HepG2 (cell line): ENCODE data around the gene HLA-DOA. TPM values are rescaled to one million over a fixed set of nuclear protein-coding genes. Genes with fewer than 3 reads are reported as not detected.

ENCODE experiments used
- CAMTA2 ChIP-seq: sonication (generic); formaldehyde crosslinking; IDR thresholded peaks from 2 replicates; pipeline ENCODE4 v1.4.0; 2020; ENCODE audit warnings: mild to moderate bottlenecking, missing genetic modification reagents, borderline replicate concordance
- FOXJ3 ChIP-seq: sonication (generic); formaldehyde crosslinking; IDR thresholded peaks from 2 replicates; pipeline ENCODE4 v1.4.0; 2020; ENCODE audit warnings: missing genetic modification reagents, mild to moderate bottlenecking, borderline replicate concordance
- GATAD1 ChIP-seq: IDR thresholded peaks from 2 replicates; pipeline ENCODE4 v1.6.1; 2016; ENCODE audit warnings: missing genetic modification reagents, missing compliant biosample characterization
- HBP1 ChIP-seq: IDR thresholded peaks from 2 replicates; pipeline ENCODE4 v1.6.1; 2016; ENCODE audit warnings: low read depth, control low read depth
- HDAC2 ChIP-seq: sonication (generic); formaldehyde crosslinking; IDR thresholded peaks from 2 replicates; pipeline ENCODE4 v1.4.0; 2020; ENCODE audit warnings: missing genetic modification reagents
- HOXA9 ChIP-seq: sonication (generic); formaldehyde crosslinking; IDR thresholded peaks from 2 replicates; pipeline ENCODE4 v1.8.1; 2022; ENCODE audit warnings: missing genetic modification reagents, mild to moderate bottlenecking, moderate library complexity, borderline replicate concordance
- JUN ChIP-seq: sonication (generic); formaldehyde crosslinking; IDR thresholded peaks from 2 replicates; pipeline ENCODE4 v1.4.0; 2020; ENCODE audit warnings: mild to moderate bottlenecking, missing genetic modification reagents
- NAIF1 ChIP-seq: sonication (generic); formaldehyde crosslinking; IDR thresholded peaks from 2 replicates; pipeline ENCODE4 v1.5.0; 2020; ENCODE audit warnings: mild to moderate bottlenecking, missing genetic modification reagents, borderline replicate concordance
- NCOA2 ChIP-seq: sonication (generic); formaldehyde crosslinking; IDR thresholded peaks from 2 replicates; pipeline ENCODE4 v1.8.0; 2022; ENCODE audit warnings: inconsistent platforms
- NFE2 ChIP-seq: sonication (generic); formaldehyde crosslinking; IDR thresholded peaks from 2 replicates; pipeline ENCODE4 v1.4.0; 2020; ENCODE audit warnings: missing genetic modification reagents
- NFE2L2 ChIP-seq: fragments of 150-350 bp; IDR thresholded peaks from 2 replicates; pipeline ENCODE4 v1.6.1; 2014; ENCODE audit warnings: low read length
- NFYB ChIP-seq: sonication (generic); formaldehyde crosslinking; IDR thresholded peaks from 2 replicates; pipeline ENCODE4 v1.4.0; 2020; ENCODE audit warnings: missing genetic modification reagents
- SNAPC5 ChIP-seq: sonication (generic); formaldehyde crosslinking; IDR thresholded peaks from 2 replicates; pipeline ENCODE4 v1.8.1; 2023; ENCODE audit warnings: mild to moderate bottlenecking, missing genetic modification reagents, borderline replicate concordance
- ZBTB7B ChIP-seq: sonication (generic); formaldehyde crosslinking; IDR thresholded peaks from 2 replicates; pipeline ENCODE4 v1.4.0; 2020; ENCODE audit warnings: missing genetic modification reagents
- ZNF20 ChIP-seq: sonication (generic); formaldehyde crosslinking; IDR thresholded peaks from 2 replicates; pipeline ENCODE4 v1.4.0; 2020; ENCODE audit warnings: mild to moderate bottlenecking, moderate library complexity, missing genetic modification reagents
- ZNF567 ChIP-seq: sonication (generic); formaldehyde crosslinking; IDR thresholded peaks from 2 replicates; pipeline ENCODE4 v1.8.1; 2023; ENCODE audit warnings: mild to moderate bottlenecking, missing genetic modification reagents, borderline replicate concordance
- ZNF598 ChIP-seq: sonication (generic); formaldehyde crosslinking; IDR thresholded peaks from 2 replicates; pipeline ENCODE4 v1.5.1; 2020; ENCODE audit warnings: mild to moderate bottlenecking, missing genetic modification reagents, borderline replicate concordance
- ZNF713 ChIP-seq: sonication (generic); formaldehyde crosslinking; IDR thresholded peaks from 2 replicates; pipeline ENCODE4 v1.4.0; 2020; ENCODE audit warnings: mild to moderate bottlenecking, missing genetic modification reagents
- ZNF770 ChIP-seq: sonication (generic); formaldehyde crosslinking; IDR thresholded peaks from 2 replicates; pipeline ENCODE4 v1.5.0; 2020; ENCODE audit warnings: mild to moderate bottlenecking, missing genetic modification reagents
- polyA plus RNA-seq, 8 experiments: library from polyadenylated mRNA; depleted of rRNA in 3 of 8; stranded (reverse) in 7 of 8; unstranded in 1 of 8; fragments of >200 nt; fragmentation: Illumina TruSeq in 4 of 8; extraction: Trizol in 4 of 8; gene quantifications; 2 replicates each; pipeline versions ENCODE4 v1.2.1 to v1.2.3, GENCODE V29; 2011 to 2016; ENCODE audit warnings: low read depth in 4 of 8, missing spikeins in 1 of 8, mixed read lengths in 1 of 8; ENCODE audit not compliant: insufficient read depth in 1 of 8
- total RNA-seq, 5 experiments: library from RNA; depleted of rRNA; stranded (reverse); fragments of >200 nt; fragmentation: Illumina TruSeq; extraction: Trizol; gene quantifications; 2 replicates each; pipeline ENCODE4 v1.2.3, GENCODE V29; 2016; ENCODE audit warnings: low read depth in 1 of 5
- TF ChIP-seq, protein P1 (sequence below): conservative IDR thresholded peaks from 2 replicates; pipeline ENCODE4 v1.6.1; 2018; ENCODE audit warnings: missing genetic modification reagents
- TF ChIP-seq, protein P2 (sequence below): sonication (generic); formaldehyde crosslinking; IDR thresholded peaks from 2 replicates; pipeline ENCODE4 v1.4.0; 2020; ENCODE audit warnings: missing genetic modification reagents, borderline replicate concordance

HLA-DOA gene
- total and polyA plus RNA-seq, 2 of the 13 experiments (the other 11 are each of a cell fraction or from before 2014, with no cell fraction given): 0.03 to 0.09 TPM

- TF ChIP-seq NFE2: no peak
- TF ChIP-seq ZNF770 (CRISPR knock-in tag): peak; percentile 14; the same call in 1 of the 2 replicates
- peak; percentile 84 for TF ChIP-seq HBP1 (CRISPR knock-in tag)
- TF ChIP-seq GATAD1 (CRISPR knock-in tag): no peak
- TF ChIP-seq, protein P1, sequence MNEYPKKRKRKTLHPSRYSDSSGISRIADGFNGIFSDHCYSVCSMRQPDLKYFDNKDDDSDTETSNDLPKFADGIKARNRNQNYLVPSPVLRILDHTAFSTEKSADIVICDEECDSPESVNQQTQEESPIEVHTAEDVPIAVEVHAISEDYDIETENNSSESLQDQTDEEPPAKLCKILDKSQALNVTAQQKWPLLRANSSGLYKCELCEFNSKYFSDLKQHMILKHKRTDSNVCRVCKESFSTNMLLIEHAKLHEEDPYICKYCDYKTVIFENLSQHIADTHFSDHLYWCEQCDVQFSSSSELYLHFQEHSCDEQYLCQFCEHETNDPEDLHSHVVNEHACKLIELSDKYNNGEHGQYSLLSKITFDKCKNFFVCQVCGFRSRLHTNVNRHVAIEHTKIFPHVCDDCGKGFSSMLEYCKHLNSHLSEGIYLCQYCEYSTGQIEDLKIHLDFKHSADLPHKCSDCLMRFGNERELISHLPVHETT (CRISPR knock-in tag): peak; percentile 29; the same call in 1 of the 2 replicates
- TF ChIP-seq ZBTB7B (CRISPR knock-in tag): no peak
- 0 out of 2 replicates have a peak, but pooled peaks have one; percentile 68 for TF ChIP-seq ZNF713 (CRISPR knock-in tag)
- TF ChIP-seq NCOA2 (CRISPR knock-in tag): no peak
- no peak; the same call in 1 of the 2 replicates for TF ChIP-seq ZNF598
- peak; percentile 6; the same call in 1 of the 2 replicates for TF ChIP-seq CAMTA2
- no peak; the same call in 1 of the 2 replicates for TF ChIP-seq ZNF20 (CRISPR knock-in tag)
- peak; percentile 89 for TF ChIP-seq NFYB (CRISPR knock-in tag)
- peak; percentile 81; the same call in 1 of the 2 replicates for TF ChIP-seq ZNF567 (CRISPR knock-in tag)
- no peak for TF ChIP-seq SNAPC5 (CRISPR knock-in tag)
- TF ChIP-seq, protein P2, sequence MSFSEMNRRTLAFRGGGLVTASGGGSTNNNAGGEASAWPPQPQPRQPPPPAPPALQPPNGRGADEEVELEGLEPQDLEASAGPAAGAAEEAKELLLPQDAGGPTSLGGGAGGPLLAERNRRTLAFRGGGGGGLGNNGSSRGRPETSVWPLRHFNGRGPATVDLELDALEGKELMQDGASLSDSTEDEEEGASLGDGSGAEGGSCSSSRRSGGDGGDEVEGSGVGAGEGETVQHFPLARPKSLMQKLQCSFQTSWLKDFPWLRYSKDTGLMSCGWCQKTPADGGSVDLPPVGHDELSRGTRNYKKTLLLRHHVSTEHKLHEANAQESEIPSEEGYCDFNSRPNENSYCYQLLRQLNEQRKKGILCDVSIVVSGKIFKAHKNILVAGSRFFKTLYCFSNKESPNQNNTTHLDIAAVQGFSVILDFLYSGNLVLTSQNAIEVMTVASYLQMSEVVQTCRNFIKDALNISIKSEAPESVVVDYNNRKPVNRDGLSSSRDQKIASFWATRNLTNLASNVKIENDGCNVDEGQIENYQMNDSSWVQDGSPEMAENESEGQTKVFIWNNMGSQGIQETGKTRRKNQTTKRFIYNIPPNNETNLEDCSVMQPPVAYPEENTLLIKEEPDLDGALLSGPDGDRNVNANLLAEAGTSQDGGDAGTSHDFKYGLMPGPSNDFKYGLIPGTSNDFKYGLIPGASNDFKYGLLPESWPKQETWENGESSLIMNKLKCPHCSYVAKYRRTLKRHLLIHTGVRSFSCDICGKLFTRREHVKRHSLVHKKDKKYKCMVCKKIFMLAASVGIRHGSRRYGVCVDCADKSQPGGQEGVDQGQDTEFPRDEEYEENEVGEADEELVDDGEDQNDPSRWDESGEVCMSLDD: peak; percentile 28
- TF ChIP-seq NAIF1 (CRISPR knock-in tag): no peak; the same call in 1 of the 2 replicates
- TF ChIP-seq JUN: peak; percentile 77
- 0 out of 2 replicates have a peak, but pooled peaks have one; percentile 28 for TF ChIP-seq HOXA9 (CRISPR knock-in tag)
- TF ChIP-seq FOXJ3 (CRISPR knock-in tag): no peak; the same call in 1 of the 2 replicates
- TF ChIP-seq HDAC2: no peak; the same call in none of the 2 replicates
- TF ChIP-seq NFE2L2: peak; percentile 43; the same call in 1 of the 2 replicates
Observed at GRCh38 chr6:32971581-32972352, 37.6 kb downstream of the HLA-DOA start (continued).
